H1 (cell line): ENCODE measurements around the gene ZFR. TPM values are rescaled to one million over a fixed set of nuclear protein-coding genes. Genes with fewer than 3 reads are reported as not detected.

Experiments used
- RAD21 ChIP-seq, 2 experiments: IDR thresholded peaks in 1 of 2; conservative IDR thresholded peaks in 1 of 2; 2 replicates each; pipeline ENCODE4 v1.6.1; 2011; ENCODE audit warnings: low read depth in 2 of 2, low read length in 2 of 2, improper control_type of control experiment in 1 of 2, inconsistent platforms in 1 of 2, mild to moderate bottlenecking in 1 of 2, moderate library complexity in 1 of 2
- RXRA ChIP-seq: IDR thresholded peaks from 2 replicates; pipeline ENCODE4 v1.6.1; 2011; ENCODE audit warnings: low read depth, mild to moderate bottlenecking, low read length, moderate library complexity; ENCODE audit not compliant: insufficient read depth
- TAF7 ChIP-seq: optimal IDR thresholded peaks from 2 replicates; pipeline ENCODE3; 2011; ENCODE audit warnings: low read depth, mild to moderate bottlenecking, inconsistent platforms, low read length, moderate library complexity, borderline replicate concordance
- USF2 ChIP-seq: IDR thresholded peaks from 2 replicates; pipeline ENCODE4 v1.6.1; 2011; ENCODE audit warnings: low read length, improper control_type of control experiment
- YY1 ChIP-seq: IDR thresholded peaks from 2 replicates; pipeline ENCODE4 v1.6.1; 2011; ENCODE audit warnings: low read depth, mild to moderate bottlenecking, low read length
- ZNF274 ChIP-seq: IDR thresholded peaks from 2 replicates; pipeline ENCODE4 v1.7.0; 2012; ENCODE audit warnings: low read length, borderline replicate concordance; ENCODE audit errors: extremely low read depth
- polyA plus RNA-seq, 7 experiments: library from polyadenylated mRNA; depleted of rRNA in 3 of 7; stranded (reverse) in 5 of 7; unstranded in 2 of 7; fragments of >200 nt in 5 of 7; fragments of 200-250 nt in 2 of 7; gene quantifications; 1 replicate in 5 of 7; 2 replicates in 1 of 7; 4 replicates in 1 of 7; pipeline versions ENCODE4 v1.2.1 to v1.2.3, GENCODE V29; 2011 to 2013; ENCODE audit warnings: missing spikeins in 2 of 7, mixed read lengths in 2 of 7
- total RNA-seq: library from RNA; stranded (reverse); fragmentation: NEBNext Ultra II Directional; extraction: Animal tissue kit (Norgen Biotek cat#: 25700); gene quantifications from 2 replicates; pipeline ENCODE4 v1.2.1, GENCODE V29; 2021

The ZFR gene
- total and polyA plus RNA-seq, 2 of the 8 experiments (the other 6 are each of a cell fraction or from before 2014, with no cell fraction given): 68.8 to 92.7 TPM

DNA sequence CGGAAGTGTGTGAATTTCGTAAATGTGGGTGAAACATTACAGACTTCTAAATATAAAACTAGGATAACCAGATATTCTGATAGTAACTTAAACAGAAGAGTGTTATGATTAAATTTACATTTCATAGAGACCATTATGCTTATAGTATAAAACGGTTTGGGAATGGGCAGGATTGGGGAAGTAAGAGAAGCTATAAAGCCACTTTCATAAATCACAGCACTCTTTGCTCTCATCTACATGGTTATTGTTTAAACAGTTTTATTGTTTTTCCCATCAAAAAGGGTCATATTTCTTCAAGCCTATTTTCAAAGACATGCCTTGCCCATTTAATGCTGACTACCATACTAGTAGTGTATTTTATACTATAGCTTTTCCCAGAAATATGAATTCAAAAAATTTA lies 9.2 kb downstream of the ZFR start (continued):
- TF ChIP-seq TAF7 (no peak), YY1 (no peak), RAD21 (IDR thresholded peaks at IDR 0.05 in 1 of 2, conservative IDR thresholded peaks at IDR 0.05 in 1 of 2; ENCODE audit: low read depth in 2 of 2, low read length in 2 of 2) (no peak), ZNF274 (no peak), RXRA (no peak), USF2 (no peak)
